PC-9 (cell line): ENCODE data around the gene APBB3. TPM values are rescaled to one million over a fixed set of nuclear protein-coding genes. Genes with fewer than 3 reads are reported as not detected.

Source experiments
- BruUV-seq: library from RNA; stranded (reverse); fragments of 400-500 nt; replicated peaks from 2 replicates; lab custom pipeline; 2021; lab: Mats Ljungman, UMichigan
- CTCF ChIA-PET: fragments of 300-600 bp; sonication (Branson Sonifier 250); formaldehyde crosslinking; loops from one replicate; lab custom pipeline; 2022; ENCODE audit warnings: antibody characterized with exemption; lab: Charles Lee
- POLR2A ChIA-PET: fragments of 300-600 bp; sonication (Branson Sonifier 250); formaldehyde crosslinking; loops from one replicate; lab custom pipeline; 2022; ENCODE audit warnings: antibody characterized with exemption; ENCODE audit not compliant: unreplicated experiment; lab: Charles Lee
- DNase-seq, 2 experiments: peaks; one replicate each; pipeline versions ENCODE4 v3.0.0 to v3.0.0-alpha.2; 2015 to 2022; ENCODE audit warnings: mixed read lengths in 1 of 2
- H2AFZ ChIP-seq: fragments of 200-600 bp; sonication (generic); 2 replicates; pipeline ENCODE4 v1.8.1; 2017; ENCODE audit warnings: antibody characterized with exemption
- H3F3A ChIP-seq: fragments of 200-600 bp; sonication (generic); 2 replicates; pipeline ENCODE4 v1.8.1; 2017; ENCODE audit warnings: antibody characterized with exemption, mild to moderate bottlenecking, low read depth; ENCODE audit not compliant: insufficient read depth
- H3K27ac ChIP-seq: fragments of 200-600 bp; sonication (generic); 2 replicates; pipeline ENCODE4 v1.6.1; 2016; ENCODE audit warnings: mixed run types
- H3K27me3 ChIP-seq: fragments of 200-600 bp; sonication (generic); 2 replicates; pipeline ENCODE4 v1.6.1; 2016; ENCODE audit warnings: low read depth, mixed run types; ENCODE audit not compliant: insufficient read depth
- H3K36me3 ChIP-seq: fragments of 200-600 bp; sonication (generic); 2 replicates; pipeline ENCODE4 v1.6.1; 2016; ENCODE audit warnings: low read depth, mixed run types
- H3K4me1 ChIP-seq: fragments of 200-600 bp; sonication (generic); replicated peaks from 2 replicates; pipeline ENCODE4 v1.6.1; 2016; ENCODE audit warnings: mixed run types; ENCODE audit not compliant: insufficient read depth
- H3K4me2 ChIP-seq: fragments of 200-600 bp; sonication (generic); 2 replicates; pipeline ENCODE4 v1.6.1; 2017; ENCODE audit warnings: mixed run types
- H3K4me3 ChIP-seq: fragments of 200-600 bp; sonication (generic); 2 replicates; pipeline ENCODE4 v1.6.1; 2016; ENCODE audit warnings: mixed run types
- H3K79me2 ChIP-seq: fragments of 200-600 bp; sonication (generic); 2 replicates; pipeline ENCODE4 v1.6.1; 2017; ENCODE audit warnings: low read depth, mixed run types
- H3K9me2 ChIP-seq: fragments of 200-600 bp; sonication (generic); 2 replicates; pipeline ENCODE4 v1.8.1; 2017; ENCODE audit warnings: mild to moderate bottlenecking; ENCODE audit not compliant: insufficient read depth
- H3K9me3 ChIP-seq: fragments of 200-600 bp; sonication (generic); 2 replicates; pipeline ENCODE4 v1.8.1; 2016; ENCODE audit warnings: low read depth; ENCODE audit not compliant: insufficient read depth
- H4K20me1 ChIP-seq: fragments of 200-600 bp; sonication (generic); 2 replicates; pipeline ENCODE4 v1.8.1; 2017; ENCODE audit not compliant: insufficient read depth
- CTCF ChIP-seq: fragments of 200-600 bp; sonication (generic); conservative IDR thresholded peaks from 2 replicates; pipeline ENCODE4 v1.6.1; 2017; ENCODE audit warnings: mixed run types, antibody characterized with exemption, mild to moderate bottlenecking, moderate library complexity
- EZH2 ChIP-seq: fragments of 200-600 bp; sonication (generic); IDR thresholded peaks from 2 replicates; pipeline ENCODE4 v1.8.0; 2017; ENCODE audit warnings: antibody characterized with exemption, low read depth
- intact Hi-C: fragments of 100-400 bp; cut with micrococcal nuclease; formaldehyde crosslinking; loops from one replicate; pipeline ENCODE4 v1.10.0; 2022; ENCODE audit not compliant: unreplicated experiment
- total RNA-seq: library from RNA; stranded (reverse); gene quantifications from 2 replicates; pipeline ENCODE4 v1.2.3, GENCODE V29; 2021

The APBB3 gene
- total RNA-seq, 1 experiment from 2014 or later: 26.0 TPM

DNA sequence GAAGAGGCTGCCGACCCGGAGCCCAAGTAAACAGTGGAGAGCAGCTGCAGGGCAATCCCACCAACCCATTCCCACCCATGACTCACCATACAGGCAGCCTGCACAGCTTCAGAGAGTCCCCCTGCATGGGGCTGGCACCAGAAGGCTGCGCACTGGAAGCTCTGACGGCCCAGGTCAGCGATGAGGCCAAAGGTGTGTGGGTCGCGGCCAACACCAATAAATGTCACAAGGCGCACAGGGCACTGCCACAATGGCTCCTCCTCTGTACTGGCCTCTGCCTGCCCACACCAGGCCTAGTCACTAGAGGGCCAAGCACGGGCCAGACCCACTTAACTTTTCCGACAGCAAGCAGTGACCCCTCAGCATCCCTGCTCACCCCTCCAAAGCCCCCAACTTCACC lies 4.2 kb downstream of the APBB3 start:
- intact Hi-C loops: no loop called here
- BruUV-seq: no TSS peak
- ChIA-PET POLR2A (no interaction called here), CTCF (no interaction called here)
- H3K79me2 ChIP-seq: peaks cover 22% of the 10 kb centered on the region
- 0 out of 2 replicates have a peak, but pooled peaks cover 14% of the 10 kb centered on the region for H3F3A ChIP-seq
- no peak overlapping the region for H2AFZ ChIP-seq
- H3K9me2 ChIP-seq: no peaks in the 10 kb centered on the region
- TF ChIP-seq CTCF: no peak
- no peak for TF ChIP-seq EZH2
- H3K36me3 ChIP-seq: no peaks in the 10 kb centered on the region
- no peaks in the 10 kb centered on the region for H3K27me3 ChIP-seq
- no peak for DNase-seq
- H3K27ac ChIP-seq: no peak overlapping the region
- peaks cover 16% of the 10 kb centered on the region for H3K4me1 ChIP-seq
- no peaks in the 10 kb centered on the region for H3K9me3 ChIP-seq
- no peak overlapping the region for H3K4me2 ChIP-seq
- no peaks in the 10 kb centered on the region for H4K20me1 ChIP-seq
- no peak overlapping the region for H3K4me3 ChIP-seq

DNA sequence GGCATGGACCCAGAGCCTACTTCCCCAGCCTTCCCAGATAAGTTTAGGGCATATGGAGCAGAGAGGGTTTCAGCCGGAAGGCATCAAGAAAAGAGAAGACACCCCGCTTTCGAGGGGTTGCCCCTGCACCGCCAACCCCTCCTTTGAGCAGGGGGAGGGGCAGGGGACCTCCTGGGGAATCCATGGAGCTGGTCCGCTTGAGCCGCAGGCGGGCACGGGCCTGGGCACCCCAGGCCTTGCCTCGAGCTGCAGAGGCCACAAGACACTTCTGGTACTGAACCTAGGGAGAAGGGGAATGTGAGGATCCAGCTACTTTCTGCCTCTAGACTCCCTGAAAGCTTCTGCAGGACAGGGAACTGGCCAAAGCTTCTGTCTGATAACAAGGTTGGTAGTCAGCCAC lies 5.9 kb downstream of the APBB3 start:
- Histone ChIP-seq H3K9me2 (no peaks in the 10 kb centered on the region), H4K20me1 (no peaks in the 10 kb centered on the region), H2AFZ (no peak overlapping the region), H3K27me3 (no peaks in the 10 kb centered on the region), H3K4me2 (no peak overlapping the region), H3F3A (0 out of 2 replicates have a peak, but pooled peaks cover 14% of the 10 kb centered on the region), H3K79me2 (peaks cover 29% of the 10 kb centered on the region), H3K27ac (no peak overlapping the region), H3K9me3 (no peaks in the 10 kb centered on the region), H3K36me3 (no peaks in the 10 kb centered on the region), H3K4me1 (peaks cover 13% of the 10 kb centered on the region), H3K4me3 (no peak overlapping the region)
- BruUV-seq: no TSS peak
- ChIA-PET CTCF (no interaction called here), POLR2A (no interaction called here)
- no peak for DNase-seq
- TF ChIP-seq CTCF (no peak), EZH2 (no peak)
- intact Hi-C loops: no loop called here

DNA sequence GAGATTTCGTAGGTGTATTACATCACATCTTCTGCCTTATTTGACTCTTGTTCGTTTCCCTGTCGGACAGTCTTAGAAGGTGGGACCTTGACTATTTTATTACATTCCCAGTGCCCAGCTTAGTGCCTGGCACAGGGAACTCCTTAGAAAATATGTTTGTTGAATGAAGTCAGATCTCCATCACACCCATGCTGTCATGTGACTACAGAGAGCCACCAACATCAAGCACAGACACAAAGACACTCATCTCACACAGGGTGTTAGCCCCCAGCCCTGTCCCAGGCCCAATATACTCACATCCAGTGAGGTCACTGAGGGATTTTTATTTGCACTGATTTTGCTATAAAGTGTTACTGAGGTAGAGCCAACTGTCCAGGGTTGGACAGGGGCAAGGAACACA lies 6.4 kb downstream of the APBB3 start:
- Histone ChIP-seq H3K27ac (0 out of 2 replicates have a peak overlapping the region, but pooled peaks have one; percentile 39), H2AFZ (peak overlapping the region; percentile 66; the same call in 1 of the 2 replicates), H3K9me2 (no peaks in the 10 kb centered on the region), H3K4me3 (peak overlapping the region; percentile 73; the same call in 1 of the 2 replicates), H4K20me1 (no peaks in the 10 kb centered on the region), H3K79me2 (peaks cover 29% of the 10 kb centered on the region), H3K4me1 (peaks cover 10% of the 10 kb centered on the region), H3K9me3 (no peaks in the 10 kb centered on the region), H3F3A (0 out of 2 replicates have a peak, but pooled peaks cover 14% of the 10 kb centered on the region), H3K4me2 (peak overlapping the region; percentile 90), H3K36me3 (no peaks in the 10 kb centered on the region), H3K27me3 (no peaks in the 10 kb centered on the region)
- DNase-seq: no peak
- no peak for TF ChIP-seq EZH2
- TF ChIP-seq CTCF: no peak
- ChIA-PET POLR2A (no interaction called here), CTCF (no interaction called here)
- BruUV-seq: no TSS peak
- intact Hi-C loops: loop anchor here (2.0 kb wide), 2 partner anchors 89 to 161 kb away; partner anchors contain the start of genes IK and NDUFA2
